Calu3 (cell line): ENCODE measurements around the gene PRR16. TPM values are rescaled to one million over a fixed set of nuclear protein-coding genes. Genes with fewer than 3 reads are reported as not detected.

ENCODE experiments used
- BruUV-seq: library from RNA; stranded (reverse); fragments of 400-500 nt; replicated peaks from 2 replicates; lab custom pipeline; 2021; lab: Mats Ljungman, UMichigan
- CTCF ChIA-PET: fragments of 300-600 bp; sonication (Branson Sonifier 250); formaldehyde crosslinking; loops from one replicate; lab custom pipeline; 2022; ENCODE audit warnings: antibody characterized with exemption; lab: Charles Lee
- DNase-seq: peaks from one replicate; pipeline ENCODE4 v3.0.0; 2022
- H3K27ac Mint-ChIP-seq: one replicate; pipeline ENCODE4 v1.8.0; 2022; ENCODE audit warnings: mixed read lengths; ENCODE audit not compliant: unreplicated experiment
- H3K27me3 Mint-ChIP-seq: one replicate; pipeline ENCODE4 v1.8.0; 2022; ENCODE audit warnings: mixed read lengths; ENCODE audit not compliant: unreplicated experiment
- H3K36me3 Mint-ChIP-seq: one replicate; pipeline ENCODE4 v1.8.0; 2022; ENCODE audit warnings: mild to moderate bottlenecking, moderate library complexity, mixed read lengths; ENCODE audit not compliant: insufficient read depth, unreplicated experiment
- H3K4me1 Mint-ChIP-seq: one replicate; pipeline ENCODE4 v1.8.0; 2022; ENCODE audit warnings: mild to moderate bottlenecking, low read depth, mixed read lengths; ENCODE audit not compliant: unreplicated experiment
- H3K4me3 Mint-ChIP-seq: one replicate; pipeline ENCODE4 v1.8.0; 2022; ENCODE audit warnings: mild to moderate bottlenecking, low read depth, moderate library complexity, mixed read lengths; ENCODE audit not compliant: unreplicated experiment
- H3K9me3 Mint-ChIP-seq: one replicate; pipeline ENCODE4 v1.8.0; 2022; ENCODE audit warnings: low read depth, mixed read lengths; ENCODE audit not compliant: unreplicated experiment
- intact Hi-C: fragments of 100-400 bp; cut with micrococcal nuclease; formaldehyde crosslinking; loops from one replicate; pipeline ENCODE4 v1.10.0; 2022; ENCODE audit not compliant: unreplicated experiment
- total RNA-seq: library from RNA; stranded (reverse); gene quantifications from 2 replicates; pipeline ENCODE4 v1.2.3, GENCODE V29; 2022
- TF ChIP-seq, protein P1 (sequence below): fragments of 200-600 bp; IDR thresholded peaks from one replicate; pipeline ENCODE4 v1.8.0; 2022; ENCODE audit warnings: antibody characterized with exemption; ENCODE audit not compliant: unreplicated experiment

PRR16 gene
- total RNA-seq, 1 experiment from 2014 or later, result 2.9 TPM

DNA sequence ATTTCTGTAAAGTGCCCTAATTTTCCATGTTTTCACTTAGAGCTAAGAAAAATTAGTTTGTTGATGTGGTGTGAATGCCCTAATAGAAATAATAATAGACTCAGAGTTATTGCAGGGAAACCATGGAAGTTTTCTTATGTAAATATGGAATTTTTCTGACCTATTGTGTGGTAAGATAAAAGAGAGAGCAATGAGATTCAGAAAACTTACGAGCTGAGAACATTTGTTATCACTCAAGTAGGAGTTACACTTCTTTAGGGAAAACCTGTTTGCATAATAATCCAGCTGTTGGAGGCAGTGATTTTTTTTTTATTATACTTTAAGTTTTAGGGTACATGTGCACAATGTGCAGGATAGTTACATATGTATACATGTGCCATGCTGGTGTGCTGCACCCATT, 39.2 kb downstream of the PRR16 start:
- no peak overlapping the region for H3K4me3 Mint-ChIP-seq
- no peaks in the 10 kb centered on the region for H3K27me3 Mint-ChIP-seq
- no peak for DNase-seq
- no TSS peak for BruUV-seq
- TF ChIP-seq, protein P1, sequence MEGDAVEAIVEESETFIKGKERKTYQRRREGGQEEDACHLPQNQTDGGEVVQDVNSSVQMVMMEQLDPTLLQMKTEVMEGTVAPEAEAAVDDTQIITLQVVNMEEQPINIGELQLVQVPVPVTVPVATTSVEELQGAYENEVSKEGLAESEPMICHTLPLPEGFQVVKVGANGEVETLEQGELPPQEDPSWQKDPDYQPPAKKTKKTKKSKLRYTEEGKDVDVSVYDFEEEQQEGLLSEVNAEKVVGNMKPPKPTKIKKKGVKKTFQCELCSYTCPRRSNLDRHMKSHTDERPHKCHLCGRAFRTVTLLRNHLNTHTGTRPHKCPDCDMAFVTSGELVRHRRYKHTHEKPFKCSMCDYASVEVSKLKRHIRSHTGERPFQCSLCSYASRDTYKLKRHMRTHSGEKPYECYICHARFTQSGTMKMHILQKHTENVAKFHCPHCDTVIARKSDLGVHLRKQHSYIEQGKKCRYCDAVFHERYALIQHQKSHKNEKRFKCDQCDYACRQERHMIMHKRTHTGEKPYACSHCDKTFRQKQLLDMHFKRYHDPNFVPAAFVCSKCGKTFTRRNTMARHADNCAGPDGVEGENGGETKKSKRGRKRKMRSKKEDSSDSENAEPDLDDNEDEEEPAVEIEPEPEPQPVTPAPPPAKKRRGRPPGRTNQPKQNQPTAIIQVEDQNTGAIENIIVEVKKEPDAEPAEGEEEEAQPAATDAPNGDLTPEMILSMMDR, result no peak
- no peaks in the 10 kb centered on the region for H3K9me3 Mint-ChIP-seq
- no peak overlapping the region for H3K27ac Mint-ChIP-seq
- intact Hi-C loops, result no loop called here
- CTCF ChIA-PET, result interaction anchor here (1.1 kb wide), 1 partner anchor 8 kb away, joined by 3 read pairs; no protein-coding TSS in a partner anchor
- H3K36me3 Mint-ChIP-seq, result no peaks in the 10 kb centered on the region
- peaks cover 15% of the 10 kb centered on the region for H3K4me1 Mint-ChIP-seq

- Mint-ChIP-seq H3K4me3 (no peak overlapping the region), H3K4me1 (peaks cover 7% of the 10 kb centered on the region), H3K36me3 (no peaks in the 10 kb centered on the region), H3K27ac (no peak overlapping the region), H3K9me3 (no peaks in the 10 kb centered on the region), H3K27me3 (no peaks in the 10 kb centered on the region)
- TF ChIP-seq, protein P1, result no peak
- CTCF ChIA-PET, result no interaction called here
- intact Hi-C loops, result no loop called here
- BruUV-seq, result no TSS peak
- DNase-seq, result no peak
Measured at GRCh38 chr5:120504057-120504456, 40.0 kb downstream of the PRR16 start.

- Mint-ChIP-seq H3K9me3 (no peaks in the 10 kb centered on the region), H3K4me3 (no peak overlapping the region), H3K27me3 (no peaks in the 10 kb centered on the region), H3K36me3 (no peaks in the 10 kb centered on the region), H3K27ac (no peak overlapping the region), H3K4me1 (peaks cover under 1% of the 10 kb centered on the region)
- CTCF ChIA-PET, result no interaction called here
- intact Hi-C loops, result no loop called here
- TF ChIP-seq, protein P1, result no peak
- DNase-seq, result no peak
- no TSS peak for BruUV-seq
Measured at GRCh38 chr5:120507197-120507596, 43.1 kb downstream of the PRR16 start.

DNA sequence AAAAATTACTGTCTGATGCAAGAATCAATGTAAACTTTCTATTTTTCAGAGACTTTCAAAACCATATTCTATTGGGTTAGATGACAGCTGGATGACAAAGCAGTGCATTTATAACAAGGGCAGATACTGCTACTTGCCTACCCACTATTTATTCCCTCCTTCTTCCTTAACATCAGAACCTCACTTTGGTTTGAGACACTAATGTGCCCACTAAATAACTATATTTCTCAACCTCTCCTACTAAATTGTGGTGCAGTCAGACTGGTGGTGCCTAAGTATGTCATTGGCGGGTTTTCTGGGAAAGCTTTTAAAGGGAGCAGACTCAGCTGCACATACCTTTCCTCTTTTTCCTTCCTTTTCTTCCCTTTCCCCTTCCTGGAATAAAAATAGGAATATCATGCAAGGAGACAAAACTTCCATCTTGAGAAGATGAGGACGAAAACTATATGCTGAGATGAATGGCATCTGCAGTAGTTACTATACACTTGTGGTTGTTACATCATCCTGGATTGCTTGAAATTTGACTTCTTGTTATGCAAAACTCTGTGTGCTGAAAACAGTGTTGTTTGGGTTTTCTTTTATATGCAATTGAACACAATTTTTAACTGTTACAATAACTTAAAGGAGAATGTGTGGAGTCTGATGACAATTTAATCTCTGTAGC, 43.8 kb downstream of the PRR16 start:
- no TSS peak for BruUV-seq
- Mint-ChIP-seq H3K9me3 (no peaks in the 10 kb centered on the region), H3K4me3 (no peak overlapping the region), H3K27ac (no peak overlapping the region), H3K36me3 (no peaks in the 10 kb centered on the region), H3K4me1 (peaks cover 8% of the 10 kb centered on the region), H3K27me3 (no peaks in the 10 kb centered on the region)
- CTCF ChIA-PET, result no interaction called here
- intact Hi-C loops, result no loop called here
- TF ChIP-seq, protein P1, result no peak
- no peak for DNase-seq
